GM23338 (cell line): Measurements from ENCODE around the gene LTBP4.

Source experiments
- EZH2phosphoT487 ChIP-seq: fragments of 200-600 bp; sonication (generic); IDR thresholded peaks from one replicate; pipeline ENCODE4 v1.8.1; 2018; ENCODE audit warnings: antibody characterized with exemption; ENCODE audit not compliant: unreplicated experiment
- TF ChIP-seq, protein P1 (sequence below), 2 experiments: fragments of 200-600 bp in 1 of 2; sonication (generic) in 1 of 2; conservative IDR thresholded peaks; 2 replicates each; pipeline versions ENCODE4 v1.5.1 to v1.6.1; 2016 to 2017; ENCODE audit warnings: antibody characterized with exemption in 2 of 2, low read depth in 2 of 2, mild to moderate bottlenecking in 2 of 2, moderate library complexity in 1 of 2

DNA sequence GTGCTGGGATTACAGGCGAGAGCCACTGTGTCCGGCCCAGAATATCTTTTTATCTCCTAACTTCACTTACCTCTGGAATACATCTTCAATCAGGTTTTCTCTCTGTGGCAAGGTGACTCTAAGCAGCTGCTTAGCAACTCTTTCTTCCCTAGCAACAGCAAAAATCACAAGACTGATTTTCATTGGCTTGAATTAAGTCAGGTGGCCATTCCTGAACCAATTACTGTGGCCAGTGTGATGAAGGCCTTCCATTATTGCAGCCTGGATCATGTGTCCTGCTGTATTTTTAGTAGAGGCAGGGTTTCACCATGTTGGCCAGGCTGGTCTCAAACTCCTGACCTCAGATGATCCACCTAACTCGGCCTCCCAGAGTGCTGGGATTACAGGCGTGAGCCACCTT lies 9.0 kb upstream of the LTBP4 start:
- TF ChIP-seq, protein P1, sequence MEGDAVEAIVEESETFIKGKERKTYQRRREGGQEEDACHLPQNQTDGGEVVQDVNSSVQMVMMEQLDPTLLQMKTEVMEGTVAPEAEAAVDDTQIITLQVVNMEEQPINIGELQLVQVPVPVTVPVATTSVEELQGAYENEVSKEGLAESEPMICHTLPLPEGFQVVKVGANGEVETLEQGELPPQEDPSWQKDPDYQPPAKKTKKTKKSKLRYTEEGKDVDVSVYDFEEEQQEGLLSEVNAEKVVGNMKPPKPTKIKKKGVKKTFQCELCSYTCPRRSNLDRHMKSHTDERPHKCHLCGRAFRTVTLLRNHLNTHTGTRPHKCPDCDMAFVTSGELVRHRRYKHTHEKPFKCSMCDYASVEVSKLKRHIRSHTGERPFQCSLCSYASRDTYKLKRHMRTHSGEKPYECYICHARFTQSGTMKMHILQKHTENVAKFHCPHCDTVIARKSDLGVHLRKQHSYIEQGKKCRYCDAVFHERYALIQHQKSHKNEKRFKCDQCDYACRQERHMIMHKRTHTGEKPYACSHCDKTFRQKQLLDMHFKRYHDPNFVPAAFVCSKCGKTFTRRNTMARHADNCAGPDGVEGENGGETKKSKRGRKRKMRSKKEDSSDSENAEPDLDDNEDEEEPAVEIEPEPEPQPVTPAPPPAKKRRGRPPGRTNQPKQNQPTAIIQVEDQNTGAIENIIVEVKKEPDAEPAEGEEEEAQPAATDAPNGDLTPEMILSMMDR (conservative IDR thresholded peaks at IDR 0.05; ENCODE audit: low read depth in 2 of 2) = no peak
- TF ChIP-seq EZH2phosphoT487 = no peak
